Heart right ventricle (tissue), 16 donors: ENCODE data around the gene DDX39A. TPM values are rescaled to one million over a fixed set of nuclear protein-coding genes. Genes with fewer than 3 reads are reported as not detected.
A peak's percentile ranks its signal among the peaks of the same experiment; 100 is the strongest.

ENCODE experiments used
- ATAC-seq, 8 donors: fragments of 200-7000 bp; cut with Tn5 transposase; one replicate each; pipeline ENCODE4 v1.9.1; 2020; ENCODE audit warnings: mild to moderate bottlenecking in 8 of 8, moderate library complexity in 8 of 8, moderate number of reproducible peaks in 1 of 8
- DNase-seq, 2 donors: peaks; one replicate each; pipeline ENCODE4 v3.0.0-alpha.2; 2020
- H3K27ac ChIP-seq, 10 donors: fragments of 200-600 bp; sonication (generic) in 2 of 10; one replicate each; pipeline versions ENCODE4 v1.5.0 to v1.8.0; 2020 to 2022; ENCODE audit warnings: mild to moderate bottlenecking in 3 of 10
- H3K27me3 ChIP-seq, 7 donors: fragments of 200-600 bp; one replicate each; pipeline ENCODE4 v1.8.0; 2021 to 2022; ENCODE audit warnings: mild to moderate bottlenecking in 2 of 7
- H3K36me3 ChIP-seq, 9 donors: fragments of 200-600 bp; sonication (generic) in 1 of 9; one replicate each; pipeline versions ENCODE4 v1.5.0 to v1.8.0; 2020 to 2022; ENCODE audit warnings: mild to moderate bottlenecking in 2 of 9
- H3K4me1 ChIP-seq, 9 donors: fragments of 200-600 bp; sonication (generic) in 1 of 9; one replicate each; pipeline versions ENCODE4 v1.5.0 to v1.8.0; 2020 to 2022; ENCODE audit warnings: mild to moderate bottlenecking in 4 of 9
- H3K4me3 ChIP-seq, 10 donors: fragments of 200-600 bp; sonication (generic) in 2 of 10; one replicate each; pipeline versions ENCODE4 v1.5.0 to v1.8.0; 2020 to 2022; ENCODE audit warnings: mild to moderate bottlenecking in 7 of 10, moderate library complexity in 2 of 10
- H3K9me3 ChIP-seq, 11 donors: fragments of 200-600 bp in 10 of 11; sonication (generic) in 2 of 11; one replicate each; pipeline versions ENCODE4 v1.5.0 to v1.8.0; 2013 to 2022; ENCODE audit warnings: mild to moderate bottlenecking in 2 of 11, control low read depth in 1 of 11, moderate library complexity in 1 of 11
- WGBS, 2 donors: extraction: QIAGEN DNeasy Blood & Tissue Kit; methylation state at CpG; one replicate each; pipeline ENCODE4 v1.1.7; 2013; ENCODE audit warnings: inconsistent platforms in 1 of 2; 5-methylcytosine and 5-hydroxymethylcytosine counted together
- intact Hi-C, 10 donors: fragments of 100-400 bp; cut with DNase I; formaldehyde crosslinking; loops; one replicate each; pipeline versions ENCODE4 v1.11.1 to v1.14.2; 2022
- polyA plus RNA-seq, 2 donors: library from polyadenylated mRNA; stranded (reverse); fragments of 200-250 nt; gene quantifications; one replicate each; pipeline ENCODE4 v1.2.3, GENCODE V29; 2013
- total RNA-seq, 10 donors: library from RNA; stranded (reverse); fragmentation: NEBNext Ultra II Directional in 3 of 10; extraction: Animal tissue kit (Norgen Biotek cat#: 25700) in 3 of 10; gene quantifications; one replicate each; pipeline versions ENCODE4 v1.2.1 to v1.2.4, GENCODE V29; 2021 to 2023
- TF ChIP-seq, protein P1 (sequence below), 9 donors: fragments of 200-600 bp; sonication (generic) in 2 of 9; IDR thresholded peaks; one replicate each; pipeline versions ENCODE4 v1.5.0 to v1.8.0; 2021 to 2022; ENCODE audit warnings: antibody characterized with exemption in 9 of 9, mild to moderate bottlenecking in 5 of 9, moderate library complexity in 1 of 9
- donor health status: Arrhythmogenic right ventricular cardiomyopathy.
- donor health status: ischemic (EF 13 %, LVEDD 7.1; RV severe dilation, severe dysfunction).
- donor health status: healthy with polysubstance abuse.
- donor health status: DM: no; HTN: yes; CAD: no.
- donor health status: DM: no; HTN: no; CAD: no.
- donor health status: ischemic (EF 25% LVEDD 6.9; RV normal size, moderate dysfunction).
- donor health status: ischemic (EF 25% LVEDD 5.7; RV mildly dilated, moderate dysfunction).
- donor health status: healthy.
- donor health status: DM: yes; HTN: yes; CAD: no.
- donor health status: Ischemic cardiomyopathy.
- donor health status: ischemic (EF 35%, LVEDD 5.7; RV mildly dilated, moderate dysfunction).
- donor health status: nonischemic (EF 11% LVEDD 7.7; RV severe dilation, severe dysfunction).
- donor health status: DM: yes; HTN: yes; CAD: no.
- donor health status: PGD.
- donor health status: ischemic (EF 29% LVEDD 5.4; RV normal size, mild dysfunction).
- donor health status: nonischemic (EF 23%, LVEDD 6.1; RV moderate dilation, normal function).

Gene DDX39A
- total and polyA plus RNA-seq, 12 donors = 15.4 to 110 (median 24.3) TPM

GRCh38 chr19:14395262-14395661, 23.9 kb downstream of the DDX39A start:
- no peak overlapping the region for H3K27ac ChIP-seq
- intact Hi-C loops = loop anchor here in 1 of 10 donors (10.0 kb wide), 1 partner anchor 370 kb away; no protein-coding TSS in a partner anchor
- no peak overlapping the region for H3K4me3 ChIP-seq
- H3K27me3 ChIP-seq = no peaks in the 10 kb centered on the region
- DNase-seq (no peak), ATAC-seq (peak in 1 of 8 donors; percentile 4)
- WGBS, 2 donors = 93 to 95% methylated on average over 9 of the region's 9 CpGs
- H3K9me3 ChIP-seq = no peaks in the 10 kb centered on the region
- peaks cover 4 to 94% (median 32%) of the 10 kb centered on the region in 9 donors for H3K36me3 ChIP-seq
- TF ChIP-seq, protein P1, sequence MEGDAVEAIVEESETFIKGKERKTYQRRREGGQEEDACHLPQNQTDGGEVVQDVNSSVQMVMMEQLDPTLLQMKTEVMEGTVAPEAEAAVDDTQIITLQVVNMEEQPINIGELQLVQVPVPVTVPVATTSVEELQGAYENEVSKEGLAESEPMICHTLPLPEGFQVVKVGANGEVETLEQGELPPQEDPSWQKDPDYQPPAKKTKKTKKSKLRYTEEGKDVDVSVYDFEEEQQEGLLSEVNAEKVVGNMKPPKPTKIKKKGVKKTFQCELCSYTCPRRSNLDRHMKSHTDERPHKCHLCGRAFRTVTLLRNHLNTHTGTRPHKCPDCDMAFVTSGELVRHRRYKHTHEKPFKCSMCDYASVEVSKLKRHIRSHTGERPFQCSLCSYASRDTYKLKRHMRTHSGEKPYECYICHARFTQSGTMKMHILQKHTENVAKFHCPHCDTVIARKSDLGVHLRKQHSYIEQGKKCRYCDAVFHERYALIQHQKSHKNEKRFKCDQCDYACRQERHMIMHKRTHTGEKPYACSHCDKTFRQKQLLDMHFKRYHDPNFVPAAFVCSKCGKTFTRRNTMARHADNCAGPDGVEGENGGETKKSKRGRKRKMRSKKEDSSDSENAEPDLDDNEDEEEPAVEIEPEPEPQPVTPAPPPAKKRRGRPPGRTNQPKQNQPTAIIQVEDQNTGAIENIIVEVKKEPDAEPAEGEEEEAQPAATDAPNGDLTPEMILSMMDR (IDR thresholded peaks at IDR 0.05) = no peak
- no peaks in the 10 kb centered on the region for H3K4me1 ChIP-seq

GRCh38 chr19:14394167-14394566, 25.0 kb downstream of the DDX39A start:
- intact Hi-C loops = loop anchor here in 1 of 10 donors (10.0 kb wide), 1 partner anchor 371 kb away; no protein-coding TSS in a partner anchor
- DNase-seq (no peak), ATAC-seq (peak in 1 of 8 donors; percentile 11)
- H3K27ac ChIP-seq = no peak overlapping the region
- H3K4me1 ChIP-seq = no peaks in the 10 kb centered on the region
- no peak overlapping the region for H3K4me3 ChIP-seq
- TF ChIP-seq, protein P1 (IDR thresholded peaks at IDR 0.05) = no peak
- no peaks in the 10 kb centered on the region for H3K27me3 ChIP-seq
- 91% methylated on average over 9 of the region's 9 CpGs for WGBS, 2 donors
- no peaks in the 10 kb centered on the region for H3K9me3 ChIP-seq
- H3K36me3 ChIP-seq = peaks cover 4 to 90% (median 31%) of the 10 kb centered on the region in 9 donors

- 71 to 74% methylated on average over 5 of the region's 5 CpGs for WGBS, 2 donors
- H3K36me3 ChIP-seq = peaks cover 4 to 87% (median 31%) of the 10 kb centered on the region in 9 donors
- H3K4me1 ChIP-seq = peaks cover 0 to 4% (median 0%) of the 10 kb centered on the region in 9 donors
- TF ChIP-seq, protein P1 (IDR thresholded peaks at IDR 0.05) = no peak
- H3K9me3 ChIP-seq = no peaks in the 10 kb centered on the region
- H3K27me3 ChIP-seq = no peaks in the 10 kb centered on the region
- ATAC-seq = peak in 1 of 8 donors; percentile 3
- DNase-seq = no peak
- no peak overlapping the region for H3K4me3 ChIP-seq
- intact Hi-C loops = loop anchor here in 1 of 10 donors (10.0 kb wide), 1 partner anchor 371 kb away; no protein-coding TSS in a partner anchor
- no peak overlapping the region for H3K27ac ChIP-seq
Observed at GRCh38 chr19:14393329-14393728, 25.8 kb downstream of the DDX39A start.

DNA sequence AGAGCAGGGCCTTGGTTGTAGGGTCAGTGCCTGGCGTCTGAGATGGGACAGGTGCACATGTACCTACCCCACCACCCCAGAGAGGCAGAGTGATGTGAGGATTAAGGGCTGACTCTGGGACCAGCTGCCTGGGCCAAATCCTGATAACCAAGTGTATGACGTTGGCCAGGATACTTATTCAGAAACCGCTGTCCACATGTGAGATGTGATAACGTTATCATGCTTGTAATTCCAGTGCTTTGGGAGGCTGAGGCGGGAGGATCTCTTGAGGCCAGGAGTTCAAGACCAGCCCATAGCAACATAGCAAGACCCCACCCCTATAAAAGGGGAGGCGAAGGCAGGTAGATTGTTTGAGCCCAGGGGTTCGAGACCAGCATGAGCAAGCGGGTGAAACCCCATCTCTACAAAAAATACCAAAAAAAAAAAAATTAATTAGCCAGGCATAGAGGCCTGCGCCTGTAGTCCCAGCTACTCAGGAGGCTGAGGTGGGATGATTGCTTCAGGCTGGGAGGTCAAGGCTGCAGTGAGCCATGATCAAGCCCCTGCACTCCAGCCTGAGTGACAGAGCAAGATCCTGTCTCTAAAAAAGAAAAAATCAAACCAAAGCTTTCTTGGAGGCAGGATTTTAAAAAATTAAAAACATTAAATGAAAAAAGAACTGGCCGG, 27.9 kb downstream of the DDX39A start:
- H3K9me3 ChIP-seq = no peaks in the 10 kb centered on the region
- intact Hi-C loops = loop anchor here in 1 of 10 donors (10.0 kb wide), 1 partner anchor 374 kb away; no protein-coding TSS in a partner anchor
- DNase-seq (no peak), ATAC-seq (no peak)
- WGBS, 2 donors = 82 to 88% methylated on average over 10 of the region's 10 CpGs
- no peak overlapping the region for H3K4me3 ChIP-seq
- no peaks in the 10 kb centered on the region for H3K27me3 ChIP-seq
- H3K36me3 ChIP-seq = peaks cover 4 to 89% (median 31%) of the 10 kb centered on the region in 9 donors
- peaks cover 0 to 20% (median 0%) of the 10 kb centered on the region in 9 donors for H3K4me1 ChIP-seq
- TF ChIP-seq, protein P1 (IDR thresholded peaks at IDR 0.05) = no peak
- no peak overlapping the region for H3K27ac ChIP-seq
